Progenitor cell of endocrine pancreas (in vitro differentiated cells): ENCODE results near the gene ZNRF3. TPM values are rescaled to one million over a fixed set of nuclear protein-coding genes. Genes with fewer than 3 reads are reported as not detected.
"Not testable (repeated sequence)": the region's sequence is repeated elsewhere in the genome, so short reads cannot be mapped to it uniquely, and the experiment has no call there.

Experiments used
- DNase-seq: peaks from one replicate; pipeline ENCODE4 v3.0.0; 2021; ENCODE audit warnings: low spot score; ENCODE audit not compliant: unreplicated experiment
- H3K27ac Mint-ChIP-seq: 2 replicates; pipeline ENCODE4 v1.8.0; 2021; ENCODE audit warnings: mild to moderate bottlenecking, moderate library complexity, mixed read lengths
- H3K27me3 Mint-ChIP-seq: 2 replicates; pipeline ENCODE4 v1.8.0; 2021; ENCODE audit warnings: mixed read lengths
- H3K36me3 Mint-ChIP-seq: 2 replicates; pipeline ENCODE4 v1.8.0; 2022; ENCODE audit warnings: mixed read lengths; ENCODE audit not compliant: insufficient read depth
- H3K4me1 Mint-ChIP-seq: 2 replicates; pipeline ENCODE4 v1.8.0; 2021; ENCODE audit warnings: low read depth, mixed read lengths
- H3K4me3 Mint-ChIP-seq: 2 replicates; pipeline ENCODE4 v1.8.0; 2021; ENCODE audit warnings: low read depth, mild to moderate bottlenecking, moderate library complexity, mixed read lengths
- H3K9me3 Mint-ChIP-seq: 2 replicates; pipeline ENCODE4 v1.8.0; 2021; ENCODE audit warnings: low read depth, mixed read lengths
- CTCF ChIP-seq: fragments of 200-600 bp; sonication (generic); IDR thresholded peaks from one replicate; pipeline ENCODE4 v1.5.0; 2021; ENCODE audit warnings: antibody characterized with exemption, mild to moderate bottlenecking; ENCODE audit not compliant: unreplicated experiment
- total RNA-seq: library from RNA; stranded (reverse); gene quantifications from 2 replicates; pipeline ENCODE4 v1.2.1, GENCODE V29; 2021

Gene ZNRF3
- total RNA-seq, 1 donor from 2014 or later = 7.5 TPM

GRCh38 chr22:28907311-28908008, 24.1 kb downstream of the ZNRF3 start:
- Mint-ChIP-seq H3K27me3 (peaks cover 8% of the 10 kb centered on the region), H3K4me1 (peaks cover 29% of the 10 kb centered on the region), H3K27ac (no peak overlapping the region), H3K36me3 (no peaks in the 10 kb centered on the region), H3K4me3 (no peak overlapping the region), H3K9me3 (no peaks in the 10 kb centered on the region)
- DNase-seq = no peak
- TF ChIP-seq CTCF = no peak

GRCh38 chr22:28908810-28909209, 25.4 kb downstream of the ZNRF3 start:
- H3K4me1 Mint-ChIP-seq = peaks cover 26% of the 10 kb centered on the region
- not testable (repeated sequence) for DNase-seq, H3K36me3 Mint-ChIP-seq, H3K27me3 Mint-ChIP-seq, H3K4me3 Mint-ChIP-seq, H3K27ac Mint-ChIP-seq, H3K9me3 Mint-ChIP-seq

- Mint-ChIP-seq H3K36me3 (no peaks in the 10 kb centered on the region), H3K4me1 (peaks cover 23% of the 10 kb centered on the region)
- no peak for TF ChIP-seq CTCF
These were observed 26.0 kb downstream of the ZNRF3 start for GRCh38 chr22:28909375-28909774.

GRCh38 chr22:28910569-28911303, 27.4 kb downstream of the ZNRF3 start:
- no peaks in the 10 kb centered on the region for H3K36me3 Mint-ChIP-seq
- no peak overlapping the region for H3K27ac Mint-ChIP-seq
- H3K4me1 Mint-ChIP-seq = peaks cover 18% of the 10 kb centered on the region
- no peak overlapping the region for H3K4me3 Mint-ChIP-seq
- H3K9me3 Mint-ChIP-seq = no peaks in the 10 kb centered on the region
- TF ChIP-seq CTCF = no peak
- DNase-seq = no peak
- peaks cover 3% of the 10 kb centered on the region for H3K27me3 Mint-ChIP-seq

More at GRCh38 chr22:28909375-28909774, 26.0 kb downstream of the ZNRF3 start:
- Mint-ChIP-seq H3K4me3 (no peak overlapping the region), H3K9me3 (no peaks in the 10 kb centered on the region), H3K27me3 (peaks cover 7% of the 10 kb centered on the region), H3K27ac (no peak overlapping the region)
- DNase-seq = no peak

GRCh38 chr22:28911304-28911690, 27.9 kb downstream of the ZNRF3 start:
- Mint-ChIP-seq H3K27me3 (peaks cover 3% of the 10 kb centered on the region), H3K9me3 (no peaks in the 10 kb centered on the region), H3K36me3 (no peaks in the 10 kb centered on the region), H3K4me1 (peaks cover 18% of the 10 kb centered on the region), H3K4me3 (no peak overlapping the region), H3K27ac (no peak overlapping the region)
- TF ChIP-seq CTCF = no peak
- no peak for DNase-seq
